Measurements from ENCODE around the gene IKZF3.

DNA sequence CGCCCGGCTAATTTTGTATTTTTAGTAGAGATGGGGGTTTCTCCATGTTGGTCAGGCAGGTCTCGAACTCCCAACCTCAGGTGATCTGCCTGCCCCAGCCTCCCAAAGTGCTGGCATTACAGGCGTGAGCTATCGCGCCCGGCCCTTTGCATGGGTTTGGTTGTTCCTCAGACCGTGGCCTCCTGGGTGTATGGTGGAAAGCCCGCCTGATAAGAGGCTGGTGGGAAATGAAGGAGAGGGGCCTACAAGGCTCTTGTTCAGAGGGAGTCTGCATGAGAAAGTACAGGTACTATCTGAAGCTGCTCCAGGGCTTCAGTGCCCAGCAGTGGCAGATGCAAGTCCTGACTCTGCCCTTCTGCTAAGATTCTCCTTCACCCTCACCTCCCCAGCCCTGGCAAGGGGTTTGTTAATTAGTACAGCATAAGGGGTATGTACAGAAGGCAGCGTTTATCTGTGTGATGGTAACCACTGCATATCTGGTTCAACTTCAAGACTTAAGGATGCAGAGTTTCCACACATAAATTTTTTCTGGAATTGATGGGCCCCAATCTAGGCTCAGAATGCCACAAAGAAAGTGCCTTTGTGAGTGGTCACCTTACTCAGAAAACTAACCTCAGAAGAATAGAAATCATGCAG is 102.1 kb downstream of the IKZF3 start:
- TF ChIP-seq, protein P1, sequence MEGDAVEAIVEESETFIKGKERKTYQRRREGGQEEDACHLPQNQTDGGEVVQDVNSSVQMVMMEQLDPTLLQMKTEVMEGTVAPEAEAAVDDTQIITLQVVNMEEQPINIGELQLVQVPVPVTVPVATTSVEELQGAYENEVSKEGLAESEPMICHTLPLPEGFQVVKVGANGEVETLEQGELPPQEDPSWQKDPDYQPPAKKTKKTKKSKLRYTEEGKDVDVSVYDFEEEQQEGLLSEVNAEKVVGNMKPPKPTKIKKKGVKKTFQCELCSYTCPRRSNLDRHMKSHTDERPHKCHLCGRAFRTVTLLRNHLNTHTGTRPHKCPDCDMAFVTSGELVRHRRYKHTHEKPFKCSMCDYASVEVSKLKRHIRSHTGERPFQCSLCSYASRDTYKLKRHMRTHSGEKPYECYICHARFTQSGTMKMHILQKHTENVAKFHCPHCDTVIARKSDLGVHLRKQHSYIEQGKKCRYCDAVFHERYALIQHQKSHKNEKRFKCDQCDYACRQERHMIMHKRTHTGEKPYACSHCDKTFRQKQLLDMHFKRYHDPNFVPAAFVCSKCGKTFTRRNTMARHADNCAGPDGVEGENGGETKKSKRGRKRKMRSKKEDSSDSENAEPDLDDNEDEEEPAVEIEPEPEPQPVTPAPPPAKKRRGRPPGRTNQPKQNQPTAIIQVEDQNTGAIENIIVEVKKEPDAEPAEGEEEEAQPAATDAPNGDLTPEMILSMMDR (IDR thresholded peaks at IDR 0.05): no peak
- TF ChIP-seq, protein P2, sequence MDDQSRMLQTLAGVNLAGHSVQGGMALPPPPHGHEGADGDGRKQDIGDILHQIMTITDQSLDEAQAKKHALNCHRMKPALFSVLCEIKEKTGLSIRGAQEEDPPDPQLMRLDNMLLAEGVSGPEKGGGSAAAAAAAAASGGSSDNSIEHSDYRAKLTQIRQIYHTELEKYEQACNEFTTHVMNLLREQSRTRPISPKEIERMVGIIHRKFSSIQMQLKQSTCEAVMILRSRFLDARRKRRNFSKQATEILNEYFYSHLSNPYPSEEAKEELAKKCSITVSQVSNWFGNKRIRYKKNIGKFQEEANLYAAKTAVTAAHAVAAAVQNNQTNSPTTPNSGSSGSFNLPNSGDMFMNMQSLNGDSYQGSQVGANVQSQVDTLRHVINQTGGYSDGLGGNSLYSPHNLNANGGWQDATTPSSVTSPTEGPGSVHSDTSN (IDR thresholded peaks at IDR 0.05): no peak
- no peak for TF ChIP-seq JUND (IDR thresholded peaks at IDR 0.05)
- TF ChIP-seq FOXM1 (IDR thresholded peaks at IDR 0.05; ENCODE audit: low read depth): no peak
- TF ChIP-seq RCOR1 (IDR thresholded peaks at IDR 0.05; ENCODE audit: low read length): no peak
- no peak for TF ChIP-seq GABPA (IDR thresholded peaks at IDR 0.05; ENCODE audit: low read depth)

All from SK-N-SH (cell line).